Activated T-cell treated with anti-CD3 and anti-CD28 coated beads, Interleukin-2, amount 50 U/mL, for 24 hours (primary cell): Measurements from ENCODE around the gene MARS1.
A peak's percentile ranks its signal among the peaks of the same experiment; 100 is the strongest.
"Not testable (repeated sequence)": the region's sequence is repeated elsewhere in the genome, so short reads cannot be mapped to it uniquely, and the experiment has no call there.

Source experiments
- DNase-seq: peaks from one replicate; pipeline ENCODE4 v3.0.0-alpha.2; 2020
- H3K27ac Mint-ChIP-seq: 2 replicates; pipeline ENCODE4 v1.8.0; 2020; ENCODE audit warnings: mild to moderate bottlenecking, mixed read lengths
- H3K27me3 Mint-ChIP-seq: 2 replicates; pipeline ENCODE4 v1.8.0; 2020; ENCODE audit warnings: mixed read lengths
- H3K36me3 Mint-ChIP-seq: 2 replicates; pipeline ENCODE4 v1.8.0; 2020; ENCODE audit warnings: low read depth, mixed read lengths
- H3K4me1 Mint-ChIP-seq: 2 replicates; pipeline ENCODE4 v1.8.0; 2020; ENCODE audit warnings: low read depth, mixed read lengths
- H3K4me3 Mint-ChIP-seq: 2 replicates; pipeline ENCODE4 v1.8.0; 2020; ENCODE audit warnings: mild to moderate bottlenecking, moderate library complexity, mixed read lengths
- H3K9me3 Mint-ChIP-seq: 2 replicates; pipeline ENCODE4 v1.8.0; 2020; ENCODE audit warnings: mixed read lengths

Gene MARS1

GRCh38 chr12:57487597-57488401 is at the start of gene MARS1:
TSS of gene MARS1 (plus strand) at chr12:57488068. CDS start at chr12:57488091, 23 bp downstream.
- Mint-ChIP-seq H3K27me3 (no peaks in the 10 kb centered on the region), H3K9me3 (no peaks in the 10 kb centered on the region)

GRCh38 chr12:57438400-57438799 is 49.5 kb upstream of the MARS1 start:
- Mint-ChIP-seq H3K27me3 (peaks cover 2% of the 10 kb centered on the region), H3K4me1 (peaks cover 4% of the 10 kb centered on the region), H3K4me3 (no peak overlapping the region), H3K9me3 (no peaks in the 10 kb centered on the region), H3K36me3 (no peaks in the 10 kb centered on the region), H3K27ac (no peak overlapping the region)
- DNase-seq: no peak

More at GRCh38 chr12:57487597-57488401, at the start of gene MARS1:
- Mint-ChIP-seq H3K36me3 (peaks cover 51% of the 10 kb centered on the region), H3K4me1 (peaks cover 36% of the 10 kb centered on the region), H3K27ac (peak within 1 kb of the TSS; percentile 94), H3K4me3 (peak within 1 kb of the TSS; percentile 89)
- DNase-seq: peak; percentile 92

- no peak for DNase-seq
- Mint-ChIP-seq H3K36me3 (no peaks in the 10 kb centered on the region), H3K9me3 (no peaks in the 10 kb centered on the region), H3K27ac (no peak overlapping the region), H3K4me3 (no peak overlapping the region), H3K4me1 (peaks cover 4% of the 10 kb centered on the region), H3K27me3 (peaks cover 2% of the 10 kb centered on the region)
Observed at GRCh38 chr12:57439762-57440266, 48.1 kb upstream of the MARS1 start.

GRCh38 chr12:57441393-57441792 is 46.5 kb upstream of the MARS1 start:
- H3K9me3 Mint-ChIP-seq, H3K27me3 Mint-ChIP-seq, H3K36me3 Mint-ChIP-seq, H3K4me3 Mint-ChIP-seq, H3K27ac Mint-ChIP-seq, DNase-seq, H3K4me1 Mint-ChIP-seq: not testable (repeated sequence)

- Mint-ChIP-seq H3K36me3 (no peaks in the 10 kb centered on the region), H3K4me3 (no peak overlapping the region), H3K27ac (no peak overlapping the region), H3K27me3 (peaks cover 2% of the 10 kb centered on the region), H3K4me1 (peaks cover 2% of the 10 kb centered on the region), H3K9me3 (no peaks in the 10 kb centered on the region)
- DNase-seq: no peak
Observed at GRCh38 chr12:57441846-57442427, 45.9 kb upstream of the MARS1 start.

GRCh38 chr12:57444337-57444736 is 43.5 kb upstream of the MARS1 start:
- not testable (repeated sequence) for H3K27ac Mint-ChIP-seq, H3K4me3 Mint-ChIP-seq, H3K36me3 Mint-ChIP-seq, H3K27me3 Mint-ChIP-seq, DNase-seq, H3K9me3 Mint-ChIP-seq, H3K4me1 Mint-ChIP-seq

GRCh38 chr12:57444744-57445143 is 43.1 kb upstream of the MARS1 start:
- peaks cover 2% of the 10 kb centered on the region for H3K27me3 Mint-ChIP-seq
- DNase-seq: no peak
- no peak overlapping the region for H3K27ac Mint-ChIP-seq
- H3K9me3 Mint-ChIP-seq: no peaks in the 10 kb centered on the region
- H3K4me3 Mint-ChIP-seq: no peak overlapping the region
- H3K36me3 Mint-ChIP-seq: no peaks in the 10 kb centered on the region
- H3K4me1 Mint-ChIP-seq: peaks cover 2% of the 10 kb centered on the region

- Mint-ChIP-seq H3K4me3 (no peak overlapping the region), H3K4me1 (peaks cover 2% of the 10 kb centered on the region), H3K9me3 (no peaks in the 10 kb centered on the region), H3K27ac (no peak overlapping the region), H3K27me3 (peaks cover 2% of the 10 kb centered on the region), H3K36me3 (no peaks in the 10 kb centered on the region)
- DNase-seq: no peak
Observed at GRCh38 chr12:57446292-57446960, 41.4 kb upstream of the MARS1 start.

- peaks cover 17% of the 10 kb centered on the region for H3K4me1 Mint-ChIP-seq
- H3K9me3 Mint-ChIP-seq: no peaks in the 10 kb centered on the region
Observed at GRCh38 chr12:57448669-57449068, 39.2 kb upstream of the MARS1 start.

GRCh38 chr12:57449375-57449774 is 38.5 kb upstream of the MARS1 start:
- Mint-ChIP-seq H3K9me3 (no peaks in the 10 kb centered on the region), H3K27me3 (peaks cover 3% of the 10 kb centered on the region), H3K4me1 (peaks cover 17% of the 10 kb centered on the region), H3K4me3 (no peak overlapping the region), H3K36me3 (no peaks in the 10 kb centered on the region), H3K27ac (no peak overlapping the region)
- DNase-seq: no peak

More at GRCh38 chr12:57448669-57449068, 39.2 kb upstream of the MARS1 start:
- H3K27me3 Mint-ChIP-seq: peaks cover 3% of the 10 kb centered on the region
- H3K27ac Mint-ChIP-seq: no peak overlapping the region
- H3K4me3 Mint-ChIP-seq: no peak overlapping the region
- no peak for DNase-seq
- H3K36me3 Mint-ChIP-seq: no peaks in the 10 kb centered on the region

- no peak for DNase-seq
- Mint-ChIP-seq H3K27ac (no peak overlapping the region), H3K4me1 (peaks cover 23% of the 10 kb centered on the region), H3K4me3 (no peak overlapping the region), H3K9me3 (no peaks in the 10 kb centered on the region), H3K27me3 (peaks cover 3% of the 10 kb centered on the region), H3K36me3 (no peaks in the 10 kb centered on the region)
Observed at GRCh38 chr12:57450057-57450456, 37.8 kb upstream of the MARS1 start.

- Mint-ChIP-seq H3K4me1 (peaks cover 31% of the 10 kb centered on the region), H3K27me3 (peaks cover 3% of the 10 kb centered on the region), H3K4me3 (no peak overlapping the region), H3K9me3 (no peaks in the 10 kb centered on the region), H3K27ac (no peak overlapping the region), H3K36me3 (no peaks in the 10 kb centered on the region)
- DNase-seq: no peak
Observed at GRCh38 chr12:57451233-57451778, 36.6 kb upstream of the MARS1 start.

- H3K36me3 Mint-ChIP-seq: no peaks in the 10 kb centered on the region
- DNase-seq: no peak
- peak overlapping the region; percentile 28 for H3K4me3 Mint-ChIP-seq
- peaks cover 32% of the 10 kb centered on the region for H3K4me1 Mint-ChIP-seq
- H3K27me3 Mint-ChIP-seq: peaks cover 3% of the 10 kb centered on the region
- no peaks in the 10 kb centered on the region for H3K9me3 Mint-ChIP-seq
- peak overlapping the region; percentile 71 for H3K27ac Mint-ChIP-seq
Observed at GRCh38 chr12:57452181-57452936, 35.5 kb upstream of the MARS1 start.

- Mint-ChIP-seq H3K4me1 (peaks cover 34% of the 10 kb centered on the region), H3K9me3 (no peaks in the 10 kb centered on the region), H3K36me3 (no peaks in the 10 kb centered on the region), H3K27me3 (peaks cover 3% of the 10 kb centered on the region), H3K27ac (peak overlapping the region; percentile 71), H3K4me3 (peak overlapping the region; percentile 28)
- DNase-seq: peak; percentile 68
Observed at GRCh38 chr12:57452937-57453509, 34.8 kb upstream of the MARS1 start.
